GM18870 (cell line): Measurements from ENCODE around the gene GINM1.

Source experiments
- ATAC-seq: cut with Tn5 transposase; IDR thresholded peaks from one replicate; pipeline ENCODE4 v1.9.1; 2021; ENCODE audit warnings: moderate library complexity; ENCODE audit not compliant: unreplicated experiment

Gene GINM1

GRCh38 chr6:149593408-149593807 lies 27.2 kb downstream of the GINM1 start:
- no peak for ATAC-seq

- no peak for ATAC-seq
These were observed 34.3 kb downstream of the GINM1 start for GRCh38 chr6:149600508-149600907.

DNA sequence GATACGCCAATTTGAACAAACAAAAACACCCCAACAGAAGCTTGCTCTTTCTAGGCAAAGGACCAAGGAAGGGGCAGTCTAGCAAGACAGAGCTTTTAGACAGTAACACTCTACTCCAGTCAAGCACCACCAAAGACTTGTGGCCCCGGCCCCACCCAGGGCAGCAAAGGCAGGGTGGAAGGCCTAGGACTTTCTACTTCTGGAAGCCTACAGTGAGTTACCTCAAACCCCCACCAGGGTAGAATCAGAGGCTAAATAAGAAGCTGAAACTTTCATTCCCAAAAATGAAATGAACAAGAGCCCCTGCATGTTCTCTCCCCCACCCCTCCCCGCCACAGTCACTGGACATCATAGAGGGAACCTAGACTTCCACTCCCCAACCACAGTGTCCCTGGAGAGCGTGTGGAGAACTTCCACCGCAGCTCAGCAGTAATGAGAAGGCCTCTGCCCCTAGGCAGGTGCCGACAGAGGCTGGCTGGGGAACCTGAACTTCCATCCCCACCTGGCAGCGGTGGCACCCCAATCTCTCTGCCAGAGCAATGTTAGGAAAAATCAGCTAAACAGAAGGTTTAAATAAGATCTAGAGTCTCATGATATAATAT lies 42.3 kb downstream of the GINM1 start:
- ATAC-seq, result no peak

DNA sequence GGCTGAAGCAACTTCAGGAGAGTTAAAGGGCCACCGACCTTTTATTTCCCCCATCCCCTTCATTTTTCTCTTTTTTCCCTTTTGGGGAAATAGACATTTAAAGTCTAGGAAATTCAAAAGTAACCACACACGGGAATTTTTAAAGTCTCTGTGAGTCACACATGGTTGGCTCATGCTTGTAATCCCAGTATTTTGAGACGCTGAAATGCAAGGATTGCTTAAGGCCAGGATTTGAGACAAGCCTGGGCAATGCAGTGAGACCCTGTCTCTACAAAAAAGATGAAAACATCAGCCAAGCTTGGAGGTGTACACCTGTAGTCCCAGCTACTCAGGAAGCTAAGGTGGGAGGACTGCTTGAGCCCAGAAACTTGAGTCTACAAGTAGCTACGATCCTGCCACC lies 48.2 kb downstream of the GINM1 start:
- ATAC-seq, result no peak

DNA sequence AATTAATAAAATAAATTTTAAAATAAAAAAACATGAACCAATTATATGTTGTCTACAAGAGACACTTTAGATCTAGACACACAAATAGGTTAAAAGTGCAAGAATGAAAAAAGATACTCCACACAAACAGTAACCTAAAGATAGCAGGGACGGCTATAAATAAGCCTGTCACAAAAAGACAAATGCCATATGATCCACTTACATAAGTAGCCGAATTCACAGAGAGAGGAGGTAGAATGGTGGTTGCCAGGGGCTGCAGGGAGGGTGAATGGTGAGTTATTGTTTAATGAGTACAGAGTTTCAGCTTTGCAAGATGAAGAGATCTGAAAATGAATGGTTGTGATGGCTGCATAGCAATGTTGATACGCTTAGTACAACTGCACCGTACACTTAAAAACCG lies 49.6 kb downstream of the GINM1 start:
- no peak for ATAC-seq

DNA sequence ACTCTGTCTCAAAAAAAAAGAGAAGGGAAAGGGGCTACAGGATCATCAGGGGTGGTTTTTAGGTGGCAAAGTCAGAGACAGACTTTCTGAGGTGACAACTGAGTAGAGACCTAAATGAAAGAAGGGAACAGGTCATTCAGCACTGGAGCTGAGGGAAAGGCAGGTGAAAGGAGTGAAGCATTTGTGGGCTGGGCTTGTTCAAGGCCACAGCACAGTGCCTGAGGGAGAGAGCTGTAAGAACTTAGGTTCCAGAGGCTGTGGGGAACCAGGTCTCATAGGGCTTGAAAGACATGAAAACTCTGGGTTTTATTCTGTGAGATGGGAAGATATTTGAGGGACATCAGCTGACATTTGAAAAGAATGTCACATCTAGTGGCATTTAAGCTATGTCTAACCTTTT lies 61.5 kb downstream of the GINM1 start:
- no peak for ATAC-seq

GRCh38 chr6:149628875-149629510 lies 62.8 kb downstream of the GINM1 start:
- ATAC-seq, result no peak

DNA sequence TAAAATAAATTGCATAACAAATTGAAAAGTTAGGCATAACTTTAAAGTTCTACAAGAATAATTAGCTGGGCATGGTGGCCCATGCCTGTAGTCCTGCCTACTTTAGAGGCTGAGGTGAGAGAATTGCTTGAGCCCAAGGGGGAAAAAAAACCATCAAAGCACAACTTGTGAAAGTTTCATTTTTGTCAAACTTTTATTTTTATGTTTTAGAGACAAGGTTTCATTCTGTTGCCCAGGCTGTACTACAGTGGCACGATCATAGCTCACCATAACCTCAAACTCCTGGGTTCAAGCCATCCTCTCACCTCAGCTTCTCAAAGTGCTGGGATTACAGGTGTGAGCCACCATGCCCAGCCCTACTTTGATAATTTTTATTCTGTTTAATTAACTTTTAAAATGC lies 68.1 kb downstream of the GINM1 start:
- no peak for ATAC-seq

DNA sequence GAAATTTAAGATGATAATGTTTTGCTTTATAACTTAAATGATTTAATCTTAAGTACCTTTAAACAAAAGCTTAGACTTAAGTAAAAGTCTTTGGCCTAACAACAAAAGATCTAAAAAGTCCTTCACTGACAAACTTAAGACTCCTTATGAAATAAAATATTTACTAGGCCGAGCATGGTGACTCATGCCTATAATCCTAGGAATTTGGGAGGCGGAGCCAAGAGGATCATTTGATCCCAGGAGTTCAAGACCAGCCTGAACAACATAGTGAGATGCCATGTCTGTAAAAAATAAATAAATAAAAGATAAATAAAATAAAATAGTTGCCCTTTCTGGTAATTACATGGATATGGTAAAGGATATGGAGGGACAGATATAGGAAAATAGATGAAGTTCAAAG lies 69.9 kb downstream of the GINM1 start:
- ATAC-seq, result no peak
